ENCODE data around the gene GMIP.

Gene GMIP

DNA sequence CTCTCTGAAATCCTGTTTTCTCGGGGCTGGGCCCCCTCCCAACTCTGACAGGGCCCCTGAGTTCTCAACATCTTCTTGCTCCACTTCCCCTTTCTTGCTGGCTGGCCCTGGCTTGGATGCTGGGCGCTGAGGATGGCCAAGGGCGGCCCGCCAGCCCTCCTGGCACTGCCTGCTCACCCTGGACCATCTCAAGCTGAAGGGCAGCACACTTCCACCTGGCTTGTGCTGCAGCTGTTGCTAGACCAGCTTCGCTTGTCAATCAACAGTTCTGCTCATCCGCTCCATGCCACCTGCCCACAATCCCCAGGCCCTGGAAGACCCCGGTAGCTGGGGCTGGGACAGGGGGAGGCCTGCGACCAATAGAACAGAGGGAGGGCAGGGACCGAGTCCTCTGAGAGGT lies 6.9 kb upstream of the GMIP start:
- H3K9ac ChIP-seq: no peak overlapping the region
- no peaks in the 10 kb centered on the region for H3K4me1 ChIP-seq
- no peak overlapping the region for H3K4me2 ChIP-seq
- H3K4me3 ChIP-seq: no peak overlapping the region
- H3K36me3 ChIP-seq: peaks cover 100% of the 10 kb centered on the region
- H3K9me3 ChIP-seq: no peaks in the 10 kb centered on the region
- H3K27me3 ChIP-seq: no peaks in the 10 kb centered on the region
- H3K27ac ChIP-seq: no peak overlapping the region
- no peak for TF ChIP-seq Cebpa-rat (IDR thresholded peaks at IDR 0.05)
- peaks cover 38% of the 10 kb centered on the region; the same call in 1 of the 2 replicates for H4K20me1 ChIP-seq

DNA sequence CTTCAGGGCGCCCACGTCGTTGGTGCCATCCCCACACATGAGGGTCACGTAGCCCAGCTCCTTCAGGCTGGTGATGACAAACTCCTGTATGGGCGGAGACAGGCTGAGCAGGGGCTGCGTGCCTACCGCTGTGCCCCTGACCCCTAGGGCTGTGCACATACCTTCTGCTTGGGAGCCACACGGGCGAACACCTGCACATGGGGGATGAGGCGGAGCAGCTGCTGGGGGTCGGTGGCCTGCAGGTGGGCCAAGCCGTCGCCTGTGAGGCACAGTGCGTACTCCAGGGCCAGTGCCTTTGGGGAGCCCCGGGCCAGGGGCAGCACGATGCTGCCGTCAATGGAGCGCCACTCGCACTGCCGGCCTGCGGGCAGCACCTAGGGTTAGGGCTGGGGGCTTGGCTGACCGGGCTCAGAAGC lies 6.1 kb upstream of the GMIP start:
- peaks cover 100% of the 10 kb centered on the region for H3K36me3 ChIP-seq
- no peaks in the 10 kb centered on the region for H3K27me3 ChIP-seq
- H3K4me3 ChIP-seq: no peak overlapping the region
- peaks cover 41% of the 10 kb centered on the region; the same call in 1 of the 2 replicates for H4K20me1 ChIP-seq
- H3K4me1 ChIP-seq: no peaks in the 10 kb centered on the region
- no peak overlapping the region for H3K9ac ChIP-seq
- no peaks in the 10 kb centered on the region for H3K9me3 ChIP-seq
- H3K27ac ChIP-seq: no peak overlapping the region
- no peak overlapping the region for H3K4me2 ChIP-seq
- TF ChIP-seq Cebpa-rat (IDR thresholded peaks at IDR 0.05): no peak

DNA sequence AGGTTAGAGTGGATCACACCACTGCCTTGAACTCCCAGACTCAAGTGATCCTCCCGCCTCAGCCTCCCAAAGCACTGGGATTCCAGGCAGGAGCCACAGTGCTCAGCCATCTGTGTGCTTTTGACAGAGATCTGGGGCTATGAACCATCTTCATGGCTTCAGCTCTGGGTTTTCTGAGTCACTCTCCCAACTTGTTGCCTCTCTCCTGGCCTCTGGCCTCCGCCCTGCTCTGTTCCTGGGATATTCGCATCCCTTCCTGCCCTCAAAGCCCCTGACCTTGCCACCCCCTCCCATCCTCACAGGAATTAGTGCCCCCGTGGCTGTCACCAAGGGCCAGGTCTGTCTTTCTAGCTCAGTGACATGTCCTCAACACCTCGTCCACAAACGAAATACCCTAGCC lies 5.7 kb upstream of the GMIP start:
- TF ChIP-seq Cebpa-rat (IDR thresholded peaks at IDR 0.05): no peak
- Histone ChIP-seq H3K4me1 (no peaks in the 10 kb centered on the region), H3K27ac (no peak overlapping the region), H4K20me1 (peaks cover 37% of the 10 kb centered on the region; the same call in 1 of the 2 replicates), H3K9me3 (no peaks in the 10 kb centered on the region), H3K4me3 (no peak overlapping the region), H3K4me2 (no peak overlapping the region), H3K27me3 (no peaks in the 10 kb centered on the region), H3K36me3 (peaks cover 100% of the 10 kb centered on the region), H3K9ac (no peak overlapping the region)

DNA sequence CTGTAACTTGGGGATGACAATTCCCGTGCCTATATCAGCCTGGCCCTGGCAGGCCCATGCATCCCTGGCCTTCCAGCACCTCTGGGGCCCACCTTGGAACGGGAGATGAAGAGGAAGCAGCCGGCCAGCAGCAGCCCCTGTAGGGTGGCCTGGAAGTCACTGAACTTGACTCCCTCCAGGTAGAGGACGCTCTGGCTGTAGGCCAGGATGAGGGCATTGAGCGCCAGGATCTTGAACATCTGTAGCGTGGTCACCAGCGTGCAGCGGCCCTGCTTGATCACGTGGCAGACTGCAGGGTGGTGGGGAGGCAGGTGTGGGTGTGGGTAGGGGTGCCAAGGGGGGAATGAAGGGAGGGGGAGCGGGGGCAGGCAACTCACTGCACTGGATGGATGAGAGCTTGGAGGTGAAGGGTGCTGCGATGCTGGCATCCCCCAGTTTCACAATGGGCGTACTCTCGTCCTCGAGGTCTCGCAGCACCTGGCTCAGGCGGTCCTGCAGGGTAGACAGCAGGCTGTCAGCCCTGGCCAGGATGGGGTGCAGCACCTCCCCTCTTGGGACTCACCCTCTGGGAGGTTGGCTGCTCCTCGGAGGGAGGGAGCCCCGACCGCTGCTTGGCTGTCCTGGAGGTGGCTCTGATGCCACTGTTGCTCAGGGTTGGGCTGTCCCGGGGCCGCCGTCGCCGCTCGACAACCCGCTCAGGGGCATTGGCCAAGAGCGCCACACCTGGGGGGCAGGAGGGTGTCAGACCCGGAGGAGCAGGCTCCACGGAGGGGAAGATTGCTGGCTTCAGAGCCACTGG lies 3.8 kb upstream of the GMIP start:
- H4K20me1 ChIP-seq: peaks cover 36% of the 10 kb centered on the region; the same call in 1 of the 2 replicates
- no peak overlapping the region for H3K27ac ChIP-seq
- no peaks in the 10 kb centered on the region for H3K9me3 ChIP-seq
- peaks cover 4% of the 10 kb centered on the region for H3K4me1 ChIP-seq
- no peak overlapping the region for H3K4me2 ChIP-seq
- no peaks in the 10 kb centered on the region for H3K27me3 ChIP-seq
- H3K9ac ChIP-seq: no peak overlapping the region
- no peak overlapping the region for H3K4me3 ChIP-seq
- no peak for TF ChIP-seq Cebpa-rat (IDR thresholded peaks at IDR 0.05)
- peaks cover 82% of the 10 kb centered on the region for H3K36me3 ChIP-seq

DNA sequence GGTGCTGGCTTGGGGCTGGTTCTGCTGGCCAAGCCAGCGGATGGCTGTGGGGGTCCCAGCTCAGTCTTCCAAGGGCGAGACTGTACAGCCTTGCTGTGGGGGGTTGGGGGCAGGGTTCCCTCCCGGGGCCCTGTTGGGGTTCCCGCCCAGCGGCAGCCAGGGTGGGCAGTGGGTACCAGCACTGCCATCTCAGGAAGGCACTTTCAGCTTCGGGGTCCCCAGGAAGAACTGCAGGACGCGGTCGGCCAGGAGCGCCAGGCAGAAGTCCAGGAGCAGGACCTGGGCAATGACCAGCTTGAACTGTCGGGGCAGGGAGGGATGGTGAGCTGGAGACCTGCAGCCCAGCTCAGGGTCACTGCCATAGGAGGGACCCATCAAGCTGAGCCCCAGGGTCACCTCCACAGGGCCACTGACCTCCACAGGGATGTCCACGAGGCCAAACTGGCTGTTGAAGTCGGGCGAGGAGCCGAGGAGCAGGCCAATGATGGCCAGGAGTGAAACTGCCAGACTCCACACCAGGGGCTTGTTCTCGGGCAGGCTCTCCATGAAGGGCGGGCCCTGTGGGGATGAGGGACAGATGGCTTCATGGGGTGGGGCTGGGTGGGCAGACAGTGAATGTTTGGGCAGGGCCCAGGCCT lies 1.9 kb upstream of the GMIP start:
- no peak for TF ChIP-seq Cebpa-rat (IDR thresholded peaks at IDR 0.05)
- H4K20me1 ChIP-seq: peaks cover 22% of the 10 kb centered on the region; the same call in 1 of the 2 replicates
- no peak overlapping the region for H3K9ac ChIP-seq
- H3K4me2 ChIP-seq: no peak overlapping the region
- H3K9me3 ChIP-seq: no peaks in the 10 kb centered on the region
- peaks cover 79% of the 10 kb centered on the region for H3K36me3 ChIP-seq
- H3K27ac ChIP-seq: no peak overlapping the region
- H3K4me1 ChIP-seq: peaks cover 13% of the 10 kb centered on the region
- H3K4me3 ChIP-seq: no peak overlapping the region
- H3K27me3 ChIP-seq: no peaks in the 10 kb centered on the region

DNA sequence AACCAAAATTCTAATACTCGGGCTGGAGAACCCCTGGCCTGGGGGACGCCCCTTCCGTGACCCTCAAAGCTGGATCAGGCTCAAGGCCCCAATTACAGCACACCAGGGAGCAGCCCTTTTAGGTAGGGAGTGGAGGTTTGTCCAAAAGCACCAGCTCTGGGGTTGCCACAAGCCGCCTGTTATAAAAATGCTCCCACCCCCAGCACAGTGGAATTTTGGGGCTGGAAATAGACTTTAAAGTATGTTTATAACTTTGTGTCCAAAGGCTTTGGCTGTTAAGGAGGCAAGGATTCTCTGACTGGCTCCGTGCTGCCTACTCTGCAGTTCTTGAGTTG lies 564 bp upstream of the GMIP start:
- Histone ChIP-seq H3K27me3 (no peaks in the 10 kb centered on the region), H3K4me1 (peaks cover 13% of the 10 kb centered on the region), H3K36me3 (peaks cover 79% of the 10 kb centered on the region), H4K20me1 (peaks cover 11% of the 10 kb centered on the region; the same call in 1 of the 2 replicates), H3K9ac (peak overlapping the region; percentile 95; the same call in 1 of the 2 replicates), H3K4me2 (peak overlapping the region; percentile 87), H3K27ac (peak overlapping the region; percentile 95), H3K9me3 (no peaks in the 10 kb centered on the region), H3K4me3 (peak overlapping the region; percentile 94)
- TF ChIP-seq Cebpa-rat (IDR thresholded peaks at IDR 0.05): no peak

DNA sequence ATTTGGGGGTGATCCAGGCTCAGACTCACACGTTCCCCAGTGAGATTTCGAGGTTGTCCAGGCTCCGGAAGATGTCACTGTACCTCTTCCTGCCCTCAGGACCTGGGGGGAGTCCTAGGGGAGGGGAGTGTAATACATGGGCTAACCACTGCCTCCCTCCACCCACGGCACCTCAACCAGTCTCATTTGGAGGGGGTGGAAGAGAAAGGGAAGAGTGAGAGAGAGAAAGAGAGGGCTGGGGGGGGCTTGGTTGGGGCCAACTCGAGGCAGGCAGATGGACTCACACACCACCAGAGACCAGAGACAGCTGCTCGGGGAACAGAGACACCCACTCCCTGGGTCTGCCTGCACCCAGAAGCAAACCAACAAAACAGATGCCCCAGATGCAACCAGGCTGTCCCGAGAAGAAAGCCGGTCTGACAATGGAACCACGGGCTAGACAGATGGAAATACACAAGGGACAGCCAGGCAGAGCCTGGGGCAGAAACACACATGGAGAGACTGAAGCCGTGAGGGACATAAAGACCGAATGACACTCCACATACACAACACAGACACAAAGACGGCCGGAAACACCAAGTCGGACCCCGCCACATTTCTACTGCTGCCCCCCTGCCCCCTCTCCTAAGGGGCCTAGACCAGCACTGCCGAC lies 825 bp downstream of the GMIP start:
- Histone ChIP-seq H3K27me3 (no peaks in the 10 kb centered on the region), H4K20me1 (peaks cover 10% of the 10 kb centered on the region; the same call in 1 of the 2 replicates), H3K36me3 (peaks cover 78% of the 10 kb centered on the region), H3K9me3 (no peaks in the 10 kb centered on the region), H3K4me2 (peak overlapping the region; percentile 87), H3K4me3 (peak overlapping the region; percentile 94), H3K4me1 (peaks cover 13% of the 10 kb centered on the region), H3K27ac (peak overlapping the region; percentile 95), H3K9ac (peak overlapping the region; percentile 95)
- TF ChIP-seq Cebpa-rat (IDR thresholded peaks at IDR 0.05): no peak

DNA sequence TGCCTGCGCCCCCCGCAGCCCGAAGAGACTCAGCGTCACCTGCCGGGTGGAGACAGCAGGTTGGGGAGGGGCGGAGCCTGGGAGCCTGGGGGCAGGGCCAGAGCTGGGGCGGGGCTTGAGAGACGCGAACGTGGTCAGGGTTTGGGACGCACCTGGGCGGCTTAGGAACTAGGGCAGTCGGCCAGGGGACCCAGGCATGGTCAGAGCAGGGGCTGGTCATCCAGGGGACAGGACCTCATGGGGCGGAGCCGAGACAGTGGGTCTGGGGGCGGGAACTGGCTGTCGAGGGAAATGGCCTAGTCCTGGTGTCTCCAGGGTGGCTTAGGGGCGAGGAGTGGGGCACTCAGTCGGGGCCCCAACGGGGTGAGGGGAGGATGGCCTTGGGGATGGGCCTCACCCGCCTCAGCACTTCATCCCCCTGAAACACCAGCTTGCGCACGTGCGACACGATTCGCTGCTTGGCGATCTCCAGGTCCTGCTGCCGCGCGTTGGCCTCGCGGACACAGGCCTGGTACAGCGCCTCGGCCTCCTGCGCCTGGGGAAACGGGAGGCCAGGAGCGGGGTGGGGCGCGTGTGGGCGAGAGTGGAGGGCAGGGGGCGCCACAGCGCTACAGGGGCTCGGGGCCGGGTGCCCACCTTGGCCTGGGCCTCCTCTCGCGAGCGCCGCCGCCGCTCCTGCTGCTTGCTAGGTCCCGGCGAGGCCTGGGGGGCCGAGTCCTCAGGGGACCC lies 5.8 kb downstream of the GMIP start:
- no peak overlapping the region for H3K4me2 ChIP-seq
- peaks cover 92% of the 10 kb centered on the region for H3K36me3 ChIP-seq
- H3K9me3 ChIP-seq: no peaks in the 10 kb centered on the region
- no peak overlapping the region for H3K27ac ChIP-seq
- no peaks in the 10 kb centered on the region for H4K20me1 ChIP-seq
- no peaks in the 10 kb centered on the region for H3K27me3 ChIP-seq
- peaks cover 13% of the 10 kb centered on the region for H3K4me1 ChIP-seq
- H3K9ac ChIP-seq: no peak overlapping the region
- H3K4me3 ChIP-seq: no peak overlapping the region
- TF ChIP-seq Cebpa-rat (IDR thresholded peaks at IDR 0.05): no peak

DNA sequence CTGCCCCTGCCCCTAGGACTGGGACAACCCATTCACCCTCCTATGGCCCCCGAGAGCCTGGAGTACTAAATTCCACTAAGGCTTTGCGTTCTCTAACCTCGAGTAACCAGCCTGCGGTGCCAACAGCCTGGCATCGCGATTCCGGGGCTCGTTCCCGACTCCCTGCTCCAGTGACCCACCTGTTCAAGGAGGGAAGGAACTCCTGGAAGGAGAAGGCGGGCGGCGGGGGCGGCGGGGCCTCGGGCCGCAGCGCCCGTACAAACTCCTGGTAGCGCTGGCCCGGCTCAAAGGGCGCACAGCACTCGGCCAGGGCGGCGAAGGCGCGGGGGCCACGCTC lies 6.3 kb downstream of the GMIP start:
- no peak for TF ChIP-seq Cebpa-rat (IDR thresholded peaks at IDR 0.05)
- no peak overlapping the region for H3K27ac ChIP-seq
- no peak overlapping the region for H3K9ac ChIP-seq
- no peaks in the 10 kb centered on the region for H4K20me1 ChIP-seq
- peaks cover 8% of the 10 kb centered on the region for H3K4me1 ChIP-seq
- H3K9me3 ChIP-seq: no peaks in the 10 kb centered on the region
- H3K36me3 ChIP-seq: peaks cover 97% of the 10 kb centered on the region
- no peaks in the 10 kb centered on the region for H3K27me3 ChIP-seq
- H3K4me3 ChIP-seq: no peak overlapping the region
- no peak overlapping the region for H3K4me2 ChIP-seq
